ENCODE measurements around the gene ANXA1.
A peak's percentile ranks its signal among the peaks of the same experiment; 100 is the strongest.

Gene ANXA1

GRCh38 chr9:73151653-73152542, at the start of gene ANXA1:
ANXA1 (plus strand) TSS chr9:73151865; CDS start chr9:73158536, 6,671 bp downstream.
- peak; percentile 60 for DNase-seq (ENCODE audit: low spot score)

- no peak for DNase-seq (ENCODE audit: low spot score)
Observed at GRCh38 chr9:73104342-73104741, 47.3 kb upstream of the ANXA1 start.

GRCh38 chr9:73104921-73105320, 46.7 kb upstream of the ANXA1 start:
- DNase-seq (ENCODE audit: low spot score) = no peak

- DNase-seq (ENCODE audit: low spot score) = peak; percentile 64
Observed at GRCh38 chr9:73107489-73108069, 44.1 kb upstream of the ANXA1 start.

- no peak for DNase-seq (ENCODE audit: low spot score)
Observed at GRCh38 chr9:73114058-73114457, 37.6 kb upstream of the ANXA1 start.

GRCh38 chr9:73114958-73115357, 36.7 kb upstream of the ANXA1 start:
- DNase-seq (ENCODE audit: low spot score) = no peak

GRCh38 chr9:73116031-73116430, 35.6 kb upstream of the ANXA1 start:
- DNase-seq (ENCODE audit: low spot score) = peak; percentile 39

GRCh38 chr9:73116880-73117279, 34.8 kb upstream of the ANXA1 start:
- DNase-seq (ENCODE audit: low spot score) = no peak

GRCh38 chr9:73118286-73118685, 33.4 kb upstream of the ANXA1 start:
- no peak for DNase-seq (ENCODE audit: low spot score)

- peak; percentile 37 for DNase-seq (ENCODE audit: low spot score)
Observed at GRCh38 chr9:73118898-73119554, 32.6 kb upstream of the ANXA1 start.

- no peak for DNase-seq (ENCODE audit: low spot score)
Observed at GRCh38 chr9:73121375-73121935, 30.2 kb upstream of the ANXA1 start.

- DNase-seq (ENCODE audit: low spot score) = no peak
Observed at GRCh38 chr9:73125651-73126050, 26.0 kb upstream of the ANXA1 start.

- no peak for DNase-seq (ENCODE audit: low spot score)
Observed at GRCh38 chr9:73129941-73130685, 21.6 kb upstream of the ANXA1 start.

- no peak for DNase-seq (ENCODE audit: low spot score)
Observed at GRCh38 chr9:73131461-73131860, 20.2 kb upstream of the ANXA1 start.

GRCh38 chr9:73132034-73132776, 19.5 kb upstream of the ANXA1 start:
- peak; percentile 55 for DNase-seq (ENCODE audit: low spot score)

- no peak for DNase-seq (ENCODE audit: low spot score)
Observed at GRCh38 chr9:73133022-73133651, 18.5 kb upstream of the ANXA1 start.

- DNase-seq (ENCODE audit: low spot score) = no peak
Observed at GRCh38 chr9:73133921-73134407, 17.7 kb upstream of the ANXA1 start.

- no peak for DNase-seq (ENCODE audit: low spot score)
Observed at GRCh38 chr9:73135394-73135793, 16.3 kb upstream of the ANXA1 start.

GRCh38 chr9:73137286-73137899, 14.3 kb upstream of the ANXA1 start:
- DNase-seq (ENCODE audit: low spot score) = no peak

GRCh38 chr9:73137914-73138313, 13.8 kb upstream of the ANXA1 start:
- DNase-seq (ENCODE audit: low spot score) = no peak
